GM19023 (cell line): ENCODE results near the gene PRMT9.

Experiments
- ATAC-seq: cut with Tn5 transposase; IDR thresholded peaks from one replicate; pipeline ENCODE4 v1.9.1; 2021; ENCODE audit warnings: mild to moderate bottlenecking, moderate library complexity; ENCODE audit not compliant: unreplicated experiment

PRMT9 gene

DNA sequence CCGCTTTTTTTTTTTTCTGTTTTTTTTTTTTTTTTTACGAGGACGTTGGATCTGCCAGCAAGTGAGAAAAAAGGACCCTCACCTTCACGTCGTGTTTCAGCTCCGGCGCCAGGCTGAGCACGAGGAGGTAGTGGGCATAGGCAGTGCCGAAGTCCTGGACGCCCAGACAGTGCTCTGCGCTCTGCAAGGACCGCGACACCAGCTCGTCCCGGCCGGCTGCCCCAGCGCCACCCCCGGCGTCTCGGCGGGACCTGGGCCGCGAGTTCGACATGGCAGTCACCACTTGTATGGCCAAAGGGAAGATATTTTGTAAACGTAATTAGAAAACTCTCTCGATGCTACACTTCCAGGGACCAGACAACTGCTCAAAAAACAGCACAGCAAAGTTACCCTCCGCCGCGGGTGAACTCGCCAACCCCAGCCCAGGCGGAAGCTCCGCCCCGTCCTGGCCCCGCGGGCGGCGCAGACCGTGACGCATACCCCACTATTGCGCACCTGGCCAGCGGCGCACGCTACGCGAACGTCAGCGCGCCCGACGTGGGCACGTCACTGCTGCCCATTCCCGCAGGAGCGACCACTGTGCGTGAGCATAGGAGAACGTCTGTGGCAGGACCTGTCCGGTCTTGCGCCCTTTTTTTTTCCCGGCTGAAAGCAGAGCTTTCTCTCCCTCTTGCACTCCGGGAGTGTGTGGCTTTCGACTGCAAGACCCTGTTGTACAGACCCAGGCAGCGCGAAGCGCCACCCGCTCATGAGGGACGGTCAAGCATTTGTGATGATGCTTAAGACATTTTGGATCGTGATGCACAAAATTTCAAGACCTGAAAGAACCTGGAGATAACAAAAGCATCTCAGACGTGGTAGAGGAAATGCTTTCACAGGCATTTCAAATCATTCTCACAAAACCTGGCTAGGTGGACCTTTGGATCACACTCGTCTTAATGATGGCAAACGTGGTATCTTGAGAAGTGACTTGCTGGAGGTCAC, at the start of gene PRMT9:
Gene PRMT9 (minus strand): TSS at position 447 of the 984 bp plus-strand sequence. CDS start 176 bp downstream, at position 271.
- peak; percentile 100 for ATAC-seq

DNA sequence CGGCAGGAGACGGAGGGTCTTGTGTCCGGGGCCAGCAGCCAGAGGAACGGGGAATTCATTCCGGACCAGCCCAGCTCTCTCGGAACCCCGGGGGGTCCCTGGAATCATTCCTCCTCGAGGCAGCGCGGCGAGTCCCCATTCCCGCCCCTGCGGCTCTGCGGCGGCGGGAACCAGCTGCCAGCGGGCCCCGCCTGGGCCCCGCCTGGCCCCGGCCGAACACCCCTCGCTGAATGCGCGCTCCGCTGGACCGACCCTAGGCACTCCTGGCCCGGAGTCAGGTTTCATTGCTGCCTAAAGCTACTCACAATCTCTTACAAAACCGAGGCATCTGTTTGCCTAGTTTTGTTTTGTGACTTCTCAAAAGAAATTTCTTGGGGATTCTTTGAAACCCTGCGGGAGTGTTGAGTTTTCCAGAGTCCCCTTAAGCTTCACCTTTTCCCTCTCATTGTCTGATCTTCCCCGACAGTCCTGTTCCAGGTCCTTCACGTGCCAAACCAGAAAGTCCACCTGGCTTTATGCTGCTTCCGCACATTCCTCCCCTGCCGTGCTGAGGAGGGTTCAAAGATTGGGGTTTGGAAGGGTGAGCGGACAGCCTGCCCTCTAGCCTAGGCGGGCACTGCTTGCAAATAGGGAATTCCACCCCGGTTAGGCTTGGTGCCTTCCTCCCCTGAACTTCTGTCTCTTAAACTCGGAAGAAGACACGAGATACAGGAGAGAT, 48.7 kb upstream of the PRMT9 start:
- peak; percentile 37 for ATAC-seq

DNA sequence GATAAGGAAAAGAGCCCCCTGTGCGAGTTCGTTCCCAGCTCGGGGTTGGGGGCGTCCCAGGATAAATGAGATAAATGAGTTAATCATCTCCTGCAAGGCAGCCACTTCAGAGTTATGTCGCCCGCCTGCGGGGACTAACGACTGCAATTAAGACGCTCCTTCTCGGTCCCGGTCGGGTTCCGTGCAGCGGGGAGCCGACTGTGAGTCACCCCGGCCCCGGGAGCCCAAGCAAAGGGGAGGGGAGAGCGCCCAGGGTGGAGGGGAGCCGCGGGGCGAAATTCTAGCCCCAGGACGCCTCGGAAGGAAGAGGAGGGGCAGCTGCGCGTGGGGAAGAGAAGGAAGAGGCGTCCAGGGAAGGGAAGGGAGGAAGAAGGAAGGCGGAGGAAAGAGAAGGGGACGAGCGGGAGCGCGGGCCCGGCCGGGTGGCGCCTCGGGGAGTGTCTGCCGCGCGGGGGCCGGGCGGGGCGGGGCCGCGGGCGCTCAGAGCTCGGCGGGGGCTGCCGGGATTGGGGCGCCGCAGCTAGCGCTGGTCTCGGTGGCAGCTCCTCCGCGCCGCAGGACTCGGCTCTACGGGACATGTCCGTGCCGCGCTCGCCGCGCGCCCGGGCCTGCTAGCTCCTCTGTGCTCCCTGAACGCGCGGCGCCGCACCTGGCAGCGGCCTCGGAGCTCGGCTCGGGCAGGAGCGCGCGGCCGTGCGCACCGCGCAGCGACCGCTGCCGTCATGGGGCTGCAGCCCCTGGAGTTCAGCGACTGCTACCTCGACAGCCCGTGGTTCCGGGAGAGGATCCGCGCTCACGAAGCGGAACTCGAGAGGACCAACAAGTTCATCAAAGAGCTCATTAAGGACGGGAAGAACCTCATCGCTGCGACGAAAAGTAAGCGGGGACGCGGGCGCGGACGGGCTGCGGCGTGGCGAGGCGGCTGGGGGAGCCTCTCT, 47.9 kb upstream of the PRMT9 start, which contains the start of gene ARHGAP10:
Gene ARHGAP10 (plus strand): TSS at position 509 of the 938 bp plus-strand sequence. CDS start 214 bp downstream, at position 723.
- peak; percentile 74 for ATAC-seq

DNA sequence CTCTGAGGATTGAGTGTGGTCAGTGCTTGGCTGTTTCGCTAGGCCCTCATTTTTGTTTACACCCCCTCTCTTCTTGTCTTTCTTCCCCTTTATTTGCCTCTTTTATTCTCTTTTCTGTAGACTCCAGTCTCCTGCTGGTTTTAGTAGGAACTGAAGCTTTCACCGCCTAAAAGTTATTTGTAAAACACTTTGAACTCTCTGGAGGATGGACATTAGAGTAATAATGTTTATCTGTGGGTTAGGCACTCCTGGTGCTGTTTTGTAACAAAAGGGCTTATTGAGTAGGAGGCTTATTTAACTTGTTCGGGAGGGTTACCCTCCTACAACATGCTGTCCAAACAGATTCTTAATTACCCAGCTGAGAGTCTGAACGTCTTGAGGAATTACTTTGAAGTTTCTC, 46.4 kb upstream of the PRMT9 start:
- ATAC-seq: no peak

DNA sequence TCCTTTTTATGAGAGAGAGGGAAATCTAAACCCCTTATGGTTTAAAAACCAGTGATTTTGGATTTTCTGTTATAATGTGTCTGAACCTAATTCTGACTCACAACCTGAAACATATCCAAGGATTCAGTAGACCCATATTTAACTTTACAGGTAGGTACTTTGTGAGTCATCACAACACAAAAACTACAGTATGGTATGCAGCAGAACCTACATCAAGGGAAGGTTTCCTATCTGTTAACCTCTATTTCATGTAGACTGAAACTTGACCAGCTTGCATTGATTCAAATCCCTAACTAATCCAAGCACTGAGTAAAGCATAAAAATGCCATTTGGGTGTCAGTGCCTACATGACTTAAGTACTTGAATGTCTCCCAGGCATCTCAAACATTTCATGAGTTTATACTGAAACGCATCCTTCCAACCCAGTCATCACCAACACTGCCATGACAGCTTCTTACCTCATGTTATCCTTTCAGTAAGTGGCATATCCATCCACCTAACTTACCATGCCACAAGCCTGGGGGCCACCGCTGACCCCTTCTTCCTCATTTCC, 43.6 kb upstream of the PRMT9 start:
- no peak for ATAC-seq

DNA sequence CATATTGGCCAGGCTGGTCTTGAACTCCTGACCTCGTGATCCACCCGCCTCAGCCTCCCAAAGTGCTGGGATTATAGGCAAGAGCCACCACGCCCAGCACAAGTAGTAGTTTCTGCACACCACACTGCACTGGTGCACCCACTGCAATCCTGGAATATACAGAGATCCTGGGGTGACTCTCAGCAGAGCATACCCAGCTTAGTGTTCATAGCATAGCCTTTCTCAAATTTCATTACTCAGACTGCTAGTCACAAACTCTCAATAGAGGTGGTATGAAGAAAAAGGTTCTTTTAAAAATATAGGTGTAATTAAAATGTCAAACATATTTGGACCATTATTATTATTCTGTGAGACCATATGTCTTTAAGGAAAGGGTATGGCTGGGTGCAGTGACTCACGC, 41.7 kb upstream of the PRMT9 start:
- ATAC-seq: no peak

DNA sequence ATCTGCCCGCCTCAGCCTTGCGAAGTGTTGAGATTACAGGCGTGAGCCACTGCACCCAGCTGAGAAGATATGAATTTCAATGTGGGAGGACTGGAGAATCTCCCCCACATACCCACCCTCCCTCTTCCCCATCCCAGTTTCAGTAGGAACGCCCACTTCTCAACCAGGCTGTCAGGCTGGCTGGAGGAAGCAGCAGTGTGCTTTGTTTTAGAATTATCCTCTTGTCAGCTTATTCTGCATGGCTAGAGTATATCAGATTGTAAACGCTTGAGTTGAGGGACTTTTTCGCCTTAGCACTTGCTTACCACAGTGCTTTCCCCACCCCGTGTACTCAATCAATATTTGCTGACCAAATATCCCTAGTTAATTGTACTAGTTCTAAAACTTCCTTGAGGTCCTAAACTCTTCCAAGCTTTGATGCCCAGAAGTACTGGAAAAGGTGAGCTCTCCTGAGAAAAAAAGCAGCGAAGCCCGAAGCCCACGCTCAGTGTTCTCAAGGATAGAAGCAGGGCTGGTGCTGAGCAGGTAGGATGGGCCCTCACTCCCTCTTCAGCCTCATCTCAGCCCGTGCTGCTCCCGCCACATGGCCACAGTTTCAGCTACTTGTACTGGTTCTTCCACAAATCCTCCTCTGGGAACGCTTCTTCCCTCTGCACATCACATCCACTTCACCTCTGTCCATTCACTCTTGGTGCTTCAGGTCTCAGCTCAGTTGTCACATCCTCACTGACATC, 40.7 kb upstream of the PRMT9 start:
- no peak for ATAC-seq

DNA sequence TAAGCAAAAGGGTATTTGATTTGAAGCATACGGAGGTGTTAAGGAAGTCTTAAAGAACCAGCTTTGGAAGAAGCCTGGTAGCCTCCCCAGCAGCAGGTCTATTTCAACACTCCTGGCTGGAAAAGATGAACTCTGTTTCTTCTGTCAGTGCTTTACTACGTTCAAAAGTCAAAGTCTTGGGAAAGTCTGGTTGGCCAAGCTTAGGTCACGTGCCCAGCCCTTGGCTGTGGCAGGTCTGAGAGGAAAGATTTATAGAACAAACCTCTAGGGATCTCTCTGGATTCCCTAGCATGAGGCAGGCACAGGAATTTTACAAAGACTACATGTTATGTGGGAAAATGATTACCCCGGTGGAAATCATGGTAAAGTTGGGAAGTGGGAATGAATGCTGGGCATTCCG, 39.4 kb upstream of the PRMT9 start:
- no peak for ATAC-seq

DNA sequence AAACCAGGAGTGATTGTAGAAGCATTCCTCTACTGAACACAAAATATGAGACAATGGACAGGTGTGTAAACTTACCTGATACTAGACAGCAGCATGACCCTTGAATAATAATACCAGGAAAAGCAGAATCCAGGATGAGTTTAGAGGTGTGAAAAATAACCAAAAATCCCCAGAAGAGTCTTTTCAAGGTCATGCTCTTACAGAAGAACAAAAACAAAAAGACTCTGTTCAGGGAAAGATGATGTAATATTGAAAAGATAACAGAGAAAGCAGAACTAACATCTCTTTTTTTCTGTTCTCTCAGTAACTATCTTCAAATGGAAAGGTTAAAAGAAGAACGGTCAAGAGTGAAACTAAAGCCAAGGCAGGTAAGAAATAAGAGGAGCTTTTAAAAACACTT, 33.9 kb upstream of the PRMT9 start:
- peak; percentile 83 for ATAC-seq

DNA sequence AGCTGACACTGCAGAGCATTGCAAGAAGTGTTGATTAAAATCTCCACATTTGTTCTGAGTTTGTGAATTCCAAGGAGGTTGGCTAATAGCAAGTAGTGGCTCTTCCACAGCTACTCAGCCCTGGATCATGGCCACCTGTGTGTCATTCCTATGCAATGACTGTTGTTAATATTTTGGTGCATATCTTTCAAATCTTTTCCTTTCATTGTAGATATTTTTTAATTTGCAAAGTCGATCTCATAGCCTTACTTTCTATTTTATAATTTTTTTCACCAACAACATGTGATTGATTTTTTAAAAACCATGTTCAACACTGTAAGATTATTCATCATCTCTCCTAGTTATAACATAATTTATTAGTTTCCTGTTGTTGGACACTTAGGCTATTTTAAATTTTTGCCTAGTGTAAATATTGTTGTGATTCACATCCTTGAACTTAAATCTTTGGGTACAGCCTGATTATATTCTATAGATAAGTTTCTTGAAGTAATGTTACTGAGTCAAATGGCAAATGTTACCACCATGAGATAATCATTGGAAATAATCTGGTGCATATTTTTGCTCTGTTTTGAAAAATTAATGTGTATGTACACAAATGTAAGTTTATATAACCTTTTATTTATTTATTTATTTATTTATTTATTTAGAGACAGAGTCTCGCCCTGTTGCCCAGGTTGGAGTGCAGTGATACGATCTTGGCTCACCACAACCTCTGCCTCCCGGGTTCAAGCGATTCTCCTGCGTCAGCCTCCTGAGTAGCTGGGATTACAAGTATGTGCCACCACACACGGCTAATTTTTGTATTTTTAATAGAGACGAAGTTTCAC, 30.8 kb upstream of the PRMT9 start:
- ATAC-seq: no peak

DNA sequence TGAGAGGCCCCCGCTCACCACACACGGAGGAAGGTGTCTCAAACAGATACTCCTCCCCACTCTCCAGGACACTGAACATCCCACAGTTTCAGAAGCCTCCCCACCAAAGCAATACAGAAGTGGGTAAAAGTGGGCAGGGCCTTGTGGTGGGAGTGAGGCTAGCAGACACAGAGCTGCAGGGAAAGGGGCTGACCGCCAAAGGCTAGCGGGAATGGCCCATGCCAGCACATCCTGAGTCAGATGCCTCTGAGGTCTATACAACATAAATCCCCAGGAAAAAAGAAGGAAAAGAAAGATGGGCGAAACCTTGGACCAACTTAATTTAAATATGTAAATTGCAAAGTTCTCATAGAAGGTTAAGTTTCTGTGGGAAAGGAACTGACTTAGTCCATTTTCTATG, 26.0 kb upstream of the PRMT9 start:
- ATAC-seq: no peak

DNA sequence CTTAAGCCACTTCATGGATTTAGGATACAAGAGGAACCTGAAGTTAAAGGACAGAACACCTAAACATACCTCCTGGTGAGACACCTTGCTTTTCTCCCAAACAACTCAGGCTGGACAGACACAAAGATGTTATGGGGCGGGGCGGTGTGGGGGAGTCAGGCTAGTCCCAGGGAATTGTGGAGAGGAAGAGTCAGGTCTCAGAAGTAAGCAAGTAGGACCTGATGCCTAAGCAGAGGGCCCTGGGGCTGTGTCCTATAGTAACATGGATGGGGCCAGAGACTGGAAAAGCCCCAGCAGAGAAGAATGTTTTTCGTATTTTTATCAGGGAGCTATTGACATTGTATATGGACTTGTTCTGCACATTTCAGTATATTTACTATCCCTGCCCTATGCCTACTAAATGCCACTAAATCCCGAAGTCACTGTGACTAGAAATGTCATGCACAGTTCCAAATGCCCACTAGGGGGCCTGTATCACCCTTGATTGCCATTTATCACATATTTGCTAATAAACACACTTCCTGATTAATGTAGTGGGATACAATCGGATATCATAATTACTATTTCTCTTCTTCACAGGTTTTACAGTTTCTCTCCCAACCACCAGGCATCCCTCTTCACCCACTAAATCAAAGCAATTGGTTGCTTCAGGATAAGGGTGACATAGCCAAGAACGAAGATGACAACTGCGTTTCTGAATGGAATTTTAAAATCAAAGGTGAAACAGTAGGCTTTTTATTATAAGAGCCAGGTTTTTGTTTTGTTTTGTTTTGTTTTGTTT, 24.1 kb upstream of the PRMT9 start:
- ATAC-seq: peak; percentile 61

DNA sequence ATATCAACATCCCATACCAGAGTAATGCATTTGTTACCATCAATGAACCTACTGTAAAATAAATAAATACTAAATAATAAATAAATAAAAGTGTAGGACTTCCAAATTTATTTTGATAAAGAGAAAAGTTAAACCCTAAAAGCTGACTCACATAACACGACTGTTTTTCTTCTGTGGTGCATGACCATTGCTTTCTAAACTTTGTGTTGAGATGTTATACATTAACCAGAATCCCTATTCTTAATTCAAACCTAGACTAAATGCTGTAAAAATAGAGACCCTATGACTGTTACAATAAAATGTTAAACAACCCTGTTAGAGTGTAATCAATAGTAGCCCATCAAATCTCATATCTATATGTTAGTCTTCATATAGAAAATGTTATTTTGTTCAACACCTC, 20.9 kb upstream of the PRMT9 start:
- ATAC-seq: no peak

DNA sequence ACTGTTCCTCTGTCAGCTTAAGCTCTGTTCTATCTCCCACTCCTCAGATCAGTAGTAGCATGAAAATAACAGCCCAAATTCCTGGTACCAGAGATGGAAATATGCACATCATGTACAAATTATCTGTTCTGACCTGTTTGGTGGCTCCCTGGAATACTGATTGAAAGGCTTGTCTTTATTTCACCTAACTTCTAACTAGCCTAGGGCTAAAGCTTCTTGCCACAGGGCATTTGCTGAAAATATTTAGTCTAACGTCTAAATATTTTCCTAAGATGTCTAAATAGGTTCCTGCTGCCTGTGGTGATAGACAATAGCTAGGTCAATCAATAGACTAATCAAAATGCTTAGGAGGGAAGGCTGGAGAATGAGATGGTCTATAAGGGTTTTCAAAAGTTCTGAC, 12.9 kb upstream of the PRMT9 start:
- ATAC-seq: no peak

DNA sequence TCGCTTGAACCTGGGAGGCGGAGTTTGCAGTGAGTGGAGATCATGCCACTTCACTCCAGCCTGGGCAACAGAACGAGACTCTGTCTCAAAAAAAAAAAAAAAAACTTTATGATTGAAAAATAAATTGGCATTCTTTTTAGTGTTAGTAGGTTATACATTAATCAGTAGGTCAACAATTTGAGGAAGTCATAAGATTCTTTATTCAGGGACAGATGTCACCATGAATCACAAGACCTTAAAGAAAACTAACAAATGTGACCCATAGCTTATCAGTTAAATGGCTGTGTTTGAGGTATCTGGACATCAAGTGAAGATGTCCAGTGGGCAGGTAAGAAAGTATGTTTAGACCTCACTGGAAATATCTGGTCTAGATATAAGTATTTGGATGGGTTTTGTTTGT, 9.3 kb upstream of the PRMT9 start:
- no peak for ATAC-seq

DNA sequence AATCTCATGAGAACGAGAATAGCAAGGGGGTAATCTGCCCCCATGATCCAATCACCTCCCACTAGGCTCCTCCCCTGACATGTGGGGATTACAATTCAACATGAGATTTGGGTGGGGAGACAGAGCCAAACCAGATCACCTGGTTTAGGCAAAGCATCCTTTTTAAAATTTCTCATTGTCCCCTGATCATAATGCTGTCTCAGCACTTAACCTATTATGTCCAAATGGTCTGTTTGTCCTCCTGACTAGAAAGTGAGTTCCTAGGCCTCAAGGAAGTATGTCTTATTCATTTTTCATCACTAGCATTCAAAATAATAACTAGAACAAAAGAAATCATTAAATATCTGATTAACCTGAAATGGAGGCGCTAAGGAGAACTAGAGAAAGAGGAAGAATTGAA, 7.9 kb upstream of the PRMT9 start:
- ATAC-seq: no peak

DNA sequence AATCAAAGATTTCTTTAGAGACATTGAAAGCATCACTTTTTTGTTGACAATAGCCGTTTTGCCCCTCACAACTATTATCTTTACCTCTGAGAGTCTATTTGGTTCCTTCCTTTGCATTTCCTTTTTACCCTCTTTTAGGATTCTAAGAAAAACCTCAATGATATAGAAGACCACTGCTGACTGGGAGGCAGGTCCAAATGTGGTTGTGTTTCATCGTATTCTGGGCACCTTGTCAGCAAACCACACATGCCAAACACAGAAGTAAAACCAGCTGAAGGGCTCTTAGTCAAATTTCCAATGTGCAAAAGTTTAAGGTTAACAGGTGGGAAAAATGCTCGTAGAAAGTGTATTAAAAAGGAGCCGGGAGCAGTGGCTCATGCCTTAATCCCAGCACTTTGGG, 5.1 kb upstream of the PRMT9 start:
- ATAC-seq: no peak

DNA sequence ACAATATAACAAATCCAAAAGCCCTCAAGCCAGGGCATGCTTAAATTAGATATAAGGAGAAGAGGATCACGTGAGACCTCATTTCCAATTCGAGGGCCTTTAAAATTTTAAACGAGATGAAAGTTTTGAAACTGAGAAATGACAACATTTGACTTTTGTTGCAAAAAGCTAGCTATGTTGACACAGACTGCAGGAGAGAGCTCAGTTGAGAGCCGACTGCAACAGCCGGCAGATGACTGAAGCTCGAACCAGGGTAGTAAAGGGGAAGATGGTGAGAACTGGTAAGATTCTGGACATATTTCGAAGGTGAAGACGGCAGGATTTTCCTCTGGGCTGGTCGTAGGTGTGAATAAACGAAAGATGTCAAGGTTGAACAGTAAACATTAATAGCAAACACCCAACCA, 773 bp downstream of the PRMT9 start:
- no peak for ATAC-seq
